ENCODE results near the gene ASCL1. TPM values are rescaled to one million over a fixed set of nuclear protein-coding genes. Genes with fewer than 3 reads are reported as not detected.
A peak's percentile ranks its signal among the peaks of the same experiment; 100 is the strongest.

The ASCL1 gene
- total RNA-seq, 5 donors from 2014 or later (not counting 1 experiment from before 2014, with no cell fraction given) = not detected

- DNase-seq (no peak), ATAC-seq (replicated peaks in 1 of 4) (no peak)
- H3K9me3 Mint-ChIP-seq = no peaks in the 10 kb centered on the region
- no peaks in the 10 kb centered on the region for H3K36me3 Mint-ChIP-seq
- no peak overlapping the region for H3K27ac ChIP-seq (ENCODE audit: low read length)
- 14% methylated on average over 30 of the region's 37 CpGs for WGBS (ENCODE audit: insufficient coverage)
- no peak overlapping the region for H3K4me3 Mint-ChIP-seq
- ChIA-PET CTCF (interaction anchor here (0.6 to 2.1 kb wide), 4 partner anchors 554 to 1097 kb away, joined by 4 to 10 read pairs (median 6); no protein-coding TSS in a partner anchor), POLR2A (no interaction called here)
- no peaks in the 10 kb centered on the region for H3K9me3 ChIP-seq
- H3K4me1 ChIP-seq (ENCODE audit: control insufficient read depth in 1 of 2, extremely low read depth in 1 of 2, insufficient read depth in 2 of 2, low read length in 2 of 2) = peaks cover 0 to 7% of the 10 kb centered on the region in 2 experiments
- peaks cover 5 to 14% (median 6%) of the 10 kb centered on the region in 3 donors for H3K4me1 Mint-ChIP-seq
- H3K4me3 ChIP-seq (ENCODE audit: control insufficient read depth in 1 of 2, extremely low read depth in 1 of 2, low read length in 1 of 2) = no peak overlapping the region
- H3K36me3 ChIP-seq (ENCODE audit: control insufficient read depth in 2 of 2, extremely low read depth in 1 of 2, insufficient read depth in 1 of 2, low read length in 1 of 2) = no peaks in the 10 kb centered on the region
- H3K27ac Mint-ChIP-seq = no peak overlapping the region
- peaks cover 69 to 70% of the 10 kb centered on the region in 2 donors for H3K27me3 Mint-ChIP-seq
- H3K27me3 ChIP-seq (replicated peaks in 1 of 2; ENCODE audit: control insufficient read depth in 2 of 2, extremely low read depth in 1 of 2, insufficient read depth in 2 of 2, low read length in 1 of 2) = peaks cover 22 to 29% of the 10 kb centered on the region in 2 experiments
These were observed 7.1 kb upstream of the ASCL1 start for GRCh38 chr12:102950107-102950949.

- no peaks in the 10 kb centered on the region for H3K9me3 Mint-ChIP-seq
- no peak overlapping the region for H3K27ac ChIP-seq (ENCODE audit: low read length)
- peaks cover 30 to 36% of the 10 kb centered on the region in 2 experiments for H3K27me3 ChIP-seq (replicated peaks in 1 of 2; ENCODE audit: control insufficient read depth in 2 of 2, extremely low read depth in 1 of 2, insufficient read depth in 2 of 2, low read length in 1 of 2)
- H3K4me1 Mint-ChIP-seq = peaks cover 5 to 14% (median 6%) of the 10 kb centered on the region in 3 donors
- no peaks in the 10 kb centered on the region for H3K36me3 Mint-ChIP-seq
- no peak overlapping the region for H3K27ac Mint-ChIP-seq
- CTCF ChIA-PET = interaction anchor here (0.6 to 2.1 kb wide), 4 partner anchors 554 to 1098 kb away, joined by 4 to 10 read pairs (median 6); no protein-coding TSS in a partner anchor
- H3K4me1 ChIP-seq (ENCODE audit: control insufficient read depth in 1 of 2, extremely low read depth in 1 of 2, insufficient read depth in 2 of 2, low read length in 2 of 2) = peaks cover 0 to 7% of the 10 kb centered on the region in 2 experiments
- no peak overlapping the region for H3K4me3 Mint-ChIP-seq
- POLR2A ChIA-PET = no interaction called here
- no peaks in the 10 kb centered on the region for H3K9me3 ChIP-seq
- H3K27me3 Mint-ChIP-seq = peaks cover 76 to 77% of the 10 kb centered on the region in 2 donors
- no peak for DNase-seq
- 19% methylated on average over 6 of the region's 21 CpGs for WGBS (ENCODE audit: insufficient coverage)
- ATAC-seq (replicated peaks in 1 of 4) = no peak
- no peak overlapping the region for H3K4me3 ChIP-seq (ENCODE audit: control insufficient read depth in 1 of 2, extremely low read depth in 1 of 2, low read length in 1 of 2)
- H3K36me3 ChIP-seq (ENCODE audit: control insufficient read depth in 2 of 2, extremely low read depth in 1 of 2, insufficient read depth in 1 of 2, low read length in 1 of 2) = no peaks in the 10 kb centered on the region
These were observed 6.4 kb upstream of the ASCL1 start for GRCh38 chr12:102950950-102951619.

DNA sequence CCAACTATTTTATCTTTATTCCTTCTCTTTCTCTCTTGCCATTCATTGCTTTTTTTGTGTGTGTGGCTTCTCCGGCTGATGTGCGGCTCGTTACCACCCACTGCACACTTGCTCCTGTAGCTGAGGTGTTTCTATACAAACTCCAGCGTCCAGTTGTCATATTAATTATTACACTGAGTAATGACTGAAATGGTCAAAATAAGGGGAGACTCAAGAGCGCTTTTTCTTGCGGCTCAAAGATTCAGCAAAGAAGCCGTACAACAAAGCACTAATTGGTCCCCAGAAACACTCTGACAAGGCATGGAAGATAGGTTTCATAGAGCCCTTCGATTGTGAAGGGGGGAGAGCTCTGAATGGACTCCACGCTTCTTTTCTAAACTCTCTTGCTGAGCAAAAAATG, 5.6 kb upstream of the ASCL1 start:
- no peaks in the 10 kb centered on the region for H3K36me3 Mint-ChIP-seq
- H3K27me3 ChIP-seq (replicated peaks in 1 of 2; ENCODE audit: control insufficient read depth in 2 of 2, extremely low read depth in 1 of 2, insufficient read depth in 2 of 2, low read length in 1 of 2) = peaks cover 31 to 43% of the 10 kb centered on the region in 2 experiments
- no peaks in the 10 kb centered on the region for H3K36me3 ChIP-seq (ENCODE audit: control insufficient read depth in 2 of 2, extremely low read depth in 1 of 2, insufficient read depth in 1 of 2, low read length in 1 of 2)
- no peaks in the 10 kb centered on the region for H3K9me3 Mint-ChIP-seq
- 50% methylated on average over 2 of the region's 9 CpGs for WGBS (ENCODE audit: insufficient coverage)
- ATAC-seq (replicated peaks in 1 of 4) = no peak
- peaks cover 0 to 9% of the 10 kb centered on the region in 2 experiments for H3K4me1 ChIP-seq (ENCODE audit: control insufficient read depth in 1 of 2, extremely low read depth in 1 of 2, insufficient read depth in 2 of 2, low read length in 2 of 2)
- peaks cover 79 to 80% of the 10 kb centered on the region in 2 donors for H3K27me3 Mint-ChIP-seq
- no peak for DNase-seq
- ChIA-PET CTCF (interaction anchor here in 1 of 2 donors (0.9 kb wide), 1 partner anchor 596 kb away, joined by 4 read pairs; no protein-coding TSS in a partner anchor), POLR2A (no interaction called here)
- peaks cover 6 to 17% (median 6%) of the 10 kb centered on the region in 3 donors for H3K4me1 Mint-ChIP-seq
- H3K4me3 Mint-ChIP-seq = no peak overlapping the region
- H3K27ac ChIP-seq (ENCODE audit: low read length) = no peak overlapping the region
- H3K9me3 ChIP-seq = no peaks in the 10 kb centered on the region
- no peak overlapping the region for H3K4me3 ChIP-seq (ENCODE audit: control insufficient read depth in 1 of 2, extremely low read depth in 1 of 2, low read length in 1 of 2)
- no peak overlapping the region for H3K27ac Mint-ChIP-seq

DNA sequence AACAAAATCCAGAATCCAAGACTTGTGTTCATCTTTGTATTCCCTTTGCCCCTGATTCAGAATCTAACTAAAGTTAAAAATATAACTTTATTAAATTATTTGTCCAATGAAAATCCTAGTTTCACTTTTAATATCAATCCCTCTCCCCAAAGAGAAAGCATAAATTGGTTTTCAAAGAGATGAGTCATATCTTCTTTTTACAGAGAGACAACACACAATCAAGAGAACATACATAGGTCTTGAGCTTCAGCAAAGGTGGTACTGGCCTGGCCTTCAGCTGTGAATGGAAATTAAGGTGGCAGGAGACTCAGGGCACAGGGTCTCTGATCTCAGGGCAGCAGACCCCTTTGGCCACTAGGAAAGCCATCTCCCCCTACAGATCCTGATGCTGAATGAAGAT, 4.3 kb upstream of the ASCL1 start:
- no peaks in the 10 kb centered on the region for H3K36me3 Mint-ChIP-seq
- no peak overlapping the region for H3K27ac Mint-ChIP-seq
- no peak overlapping the region for H3K4me3 ChIP-seq (ENCODE audit: control insufficient read depth in 1 of 2, extremely low read depth in 1 of 2, low read length in 1 of 2)
- ATAC-seq (replicated peaks in 1 of 4) (no peak), DNase-seq (no peak)
- no peak overlapping the region for H3K27ac ChIP-seq (ENCODE audit: low read length)
- POLR2A ChIA-PET = no interaction called here
- CTCF ChIA-PET = no interaction called here
- H3K4me1 ChIP-seq (ENCODE audit: control insufficient read depth in 1 of 2, extremely low read depth in 1 of 2, insufficient read depth in 2 of 2, low read length in 2 of 2) = peaks cover 0 to 15% of the 10 kb centered on the region in 2 experiments
- no peaks in the 10 kb centered on the region for H3K36me3 ChIP-seq (ENCODE audit: control insufficient read depth in 2 of 2, extremely low read depth in 1 of 2, insufficient read depth in 1 of 2, low read length in 1 of 2)
- peaks cover 12 to 22% (median 16%) of the 10 kb centered on the region in 3 donors for H3K4me1 Mint-ChIP-seq
- H3K9me3 Mint-ChIP-seq = no peaks in the 10 kb centered on the region
- H3K27me3 Mint-ChIP-seq = peaks cover 70 to 78% of the 10 kb centered on the region in 2 donors
- H3K27me3 ChIP-seq (replicated peaks in 1 of 2; ENCODE audit: control insufficient read depth in 2 of 2, extremely low read depth in 1 of 2, insufficient read depth in 2 of 2, low read length in 1 of 2) = peaks cover 32 to 55% of the 10 kb centered on the region in 2 experiments
- H3K9me3 ChIP-seq = no peaks in the 10 kb centered on the region
- H3K4me3 Mint-ChIP-seq = no peak overlapping the region

DNA sequence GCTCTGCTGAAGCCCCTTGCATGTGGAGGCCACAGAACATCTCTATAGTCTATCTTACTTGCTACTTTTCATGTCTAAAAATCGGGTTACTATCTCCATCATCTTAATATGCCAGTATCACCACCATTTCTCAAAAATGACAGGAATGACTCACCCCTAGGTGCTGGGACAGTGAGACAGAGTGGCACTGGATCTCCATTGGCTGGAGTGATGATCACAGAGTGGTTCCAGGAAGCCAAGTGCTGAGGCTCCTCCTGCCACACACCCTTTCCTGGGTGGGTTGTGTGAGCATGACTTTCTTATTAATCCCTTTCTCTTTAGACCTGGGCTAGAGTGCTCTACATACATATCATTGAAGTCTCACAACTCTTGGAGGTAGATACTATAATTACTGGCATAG, 3.3 kb upstream of the ASCL1 start:
- no peaks in the 10 kb centered on the region for H3K9me3 ChIP-seq
- no peak overlapping the region for H3K27ac ChIP-seq (ENCODE audit: low read length)
- H3K4me1 ChIP-seq (ENCODE audit: control insufficient read depth in 1 of 2, extremely low read depth in 1 of 2, insufficient read depth in 2 of 2, low read length in 2 of 2) = peaks cover 0 to 21% of the 10 kb centered on the region in 2 experiments
- CTCF ChIA-PET = no interaction called here
- WGBS (ENCODE audit: insufficient coverage) = no CpG with 5 or more reads among the region's 1 CpG
- Mint-ChIP-seq H3K27me3 (peaks cover 74 to 80% of the 10 kb centered on the region in 2 donors), H3K4me3 (no peak overlapping the region), H3K27ac (no peak overlapping the region), H3K36me3 (no peaks in the 10 kb centered on the region), H3K4me1 (peaks cover 17 to 25% (median 19%) of the 10 kb centered on the region in 3 donors), H3K9me3 (no peaks in the 10 kb centered on the region)
- H3K27me3 ChIP-seq (replicated peaks in 1 of 2; ENCODE audit: control insufficient read depth in 2 of 2, extremely low read depth in 1 of 2, insufficient read depth in 2 of 2, low read length in 1 of 2) = peaks cover 32 to 59% of the 10 kb centered on the region in 2 experiments
- POLR2A ChIA-PET = no interaction called here
- H3K36me3 ChIP-seq (ENCODE audit: control insufficient read depth in 2 of 2, extremely low read depth in 1 of 2, insufficient read depth in 1 of 2, low read length in 1 of 2) = no peaks in the 10 kb centered on the region
- no peak for DNase-seq
- ATAC-seq (replicated peaks in 1 of 4) = no peak
- H3K4me3 ChIP-seq (ENCODE audit: control insufficient read depth in 1 of 2, extremely low read depth in 1 of 2, low read length in 1 of 2) = no peak overlapping the region

DNA sequence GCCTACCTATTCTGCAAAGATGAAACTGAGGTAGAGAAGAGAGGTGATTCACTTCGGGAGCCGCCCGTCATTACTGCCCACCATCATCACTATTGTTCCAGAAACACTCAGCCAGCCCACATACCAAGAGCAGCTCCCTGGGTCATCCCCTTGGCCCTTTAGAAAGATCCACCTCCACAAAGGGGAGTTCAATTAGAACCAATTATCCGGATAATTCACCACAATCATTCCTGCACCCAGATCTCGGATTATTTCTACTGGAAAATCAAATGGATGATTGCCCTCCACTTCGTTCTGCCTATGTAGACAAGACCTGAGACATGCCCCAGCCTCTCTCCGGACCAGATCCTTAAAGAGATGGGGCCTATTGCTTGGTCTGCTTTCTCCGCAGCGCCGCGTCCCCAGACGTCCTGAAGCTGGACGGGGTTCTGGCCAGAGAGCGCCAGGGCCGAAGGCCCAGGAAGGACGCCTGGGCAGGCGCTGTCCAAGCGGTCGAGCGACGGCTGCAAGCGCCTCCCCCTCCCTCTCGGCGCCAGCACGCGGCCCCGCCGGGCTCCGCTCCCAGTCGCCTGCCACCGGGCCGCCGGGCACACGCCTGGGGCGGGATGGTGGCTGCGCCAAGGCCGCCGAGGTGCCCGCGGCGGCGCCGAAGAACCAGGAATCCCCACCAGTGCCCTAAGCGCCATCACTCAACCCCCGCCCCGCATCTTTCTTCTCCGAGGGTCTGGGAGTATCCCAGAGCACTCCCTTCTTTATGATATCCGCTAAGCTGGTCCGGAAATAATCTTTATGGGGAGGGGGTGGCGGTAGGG, 1.3 kb upstream of the ASCL1 start:
- no peak for DNase-seq
- ChIA-PET POLR2A (no interaction called here), CTCF (no interaction called here)
- Mint-ChIP-seq H3K9me3 (no peaks in the 10 kb centered on the region), H3K4me1 (peaks cover 15 to 16% (median 15%) of the 10 kb centered on the region in 3 donors), H3K4me3 (peak overlapping the region in 1 of 3 donors; percentile 71), H3K36me3 (no peaks in the 10 kb centered on the region), H3K27me3 (peaks cover 72 to 78% of the 10 kb centered on the region in 2 donors), H3K27ac (no peak overlapping the region)
- 14% methylated on average over 40 of the region's 50 CpGs for WGBS (ENCODE audit: insufficient coverage)
- Histone ChIP-seq H3K9me3 (no peaks in the 10 kb centered on the region), H3K4me3 (ENCODE audit: control insufficient read depth in 1 of 2, extremely low read depth in 1 of 2, low read length in 1 of 2) (no peak overlapping the region), H3K36me3 (ENCODE audit: control insufficient read depth in 2 of 2, extremely low read depth in 1 of 2, insufficient read depth in 1 of 2, low read length in 1 of 2) (no peaks in the 10 kb centered on the region), H3K27me3 (replicated peaks in 1 of 2; ENCODE audit: control insufficient read depth in 2 of 2, extremely low read depth in 1 of 2, insufficient read depth in 2 of 2, low read length in 1 of 2) (peaks cover 43 to 55% of the 10 kb centered on the region in 2 experiments), H3K4me1 (ENCODE audit: control insufficient read depth in 1 of 2, extremely low read depth in 1 of 2, insufficient read depth in 2 of 2, low read length in 2 of 2) (peaks cover 0 to 14% of the 10 kb centered on the region in 2 experiments), H3K27ac (ENCODE audit: low read length) (no peak overlapping the region)
- no peak for ATAC-seq (replicated peaks in 1 of 4)
